PC-9 (cell line): ENCODE results near the gene AK8. TPM values are rescaled to one million over a fixed set of nuclear protein-coding genes. Genes with fewer than 3 reads are reported as not detected.

Experiments used
- BruUV-seq: library from RNA; stranded (reverse); fragments of 400-500 nt; replicated peaks from 2 replicates; lab custom pipeline; 2021; lab: Mats Ljungman, UMichigan
- CTCF ChIA-PET: fragments of 300-600 bp; sonication (Branson Sonifier 250); formaldehyde crosslinking; loops from one replicate; lab custom pipeline; 2022; ENCODE audit warnings: antibody characterized with exemption; lab: Charles Lee
- POLR2A ChIA-PET: fragments of 300-600 bp; sonication (Branson Sonifier 250); formaldehyde crosslinking; loops from one replicate; lab custom pipeline; 2022; ENCODE audit warnings: antibody characterized with exemption; ENCODE audit not compliant: unreplicated experiment; lab: Charles Lee
- DNase-seq, 2 experiments: peaks; one replicate each; pipeline versions ENCODE4 v3.0.0 to v3.0.0-alpha.2; 2015 to 2022; ENCODE audit warnings: mixed read lengths in 1 of 2
- H2AFZ ChIP-seq: fragments of 200-600 bp; sonication (generic); 2 replicates; pipeline ENCODE4 v1.8.1; 2017; ENCODE audit warnings: antibody characterized with exemption
- H3F3A ChIP-seq: fragments of 200-600 bp; sonication (generic); 2 replicates; pipeline ENCODE4 v1.8.1; 2017; ENCODE audit warnings: antibody characterized with exemption, mild to moderate bottlenecking, low read depth; ENCODE audit not compliant: insufficient read depth
- H3K27ac ChIP-seq: fragments of 200-600 bp; sonication (generic); 2 replicates; pipeline ENCODE4 v1.6.1; 2016; ENCODE audit warnings: mixed run types
- H3K27me3 ChIP-seq: fragments of 200-600 bp; sonication (generic); 2 replicates; pipeline ENCODE4 v1.6.1; 2016; ENCODE audit warnings: low read depth, mixed run types; ENCODE audit not compliant: insufficient read depth
- H3K36me3 ChIP-seq: fragments of 200-600 bp; sonication (generic); 2 replicates; pipeline ENCODE4 v1.6.1; 2016; ENCODE audit warnings: low read depth, mixed run types
- H3K4me1 ChIP-seq: fragments of 200-600 bp; sonication (generic); replicated peaks from 2 replicates; pipeline ENCODE4 v1.6.1; 2016; ENCODE audit warnings: mixed run types; ENCODE audit not compliant: insufficient read depth
- H3K4me2 ChIP-seq: fragments of 200-600 bp; sonication (generic); 2 replicates; pipeline ENCODE4 v1.6.1; 2017; ENCODE audit warnings: mixed run types
- H3K4me3 ChIP-seq: fragments of 200-600 bp; sonication (generic); 2 replicates; pipeline ENCODE4 v1.6.1; 2016; ENCODE audit warnings: mixed run types
- H3K79me2 ChIP-seq: fragments of 200-600 bp; sonication (generic); 2 replicates; pipeline ENCODE4 v1.6.1; 2017; ENCODE audit warnings: low read depth, mixed run types
- H3K9me2 ChIP-seq: fragments of 200-600 bp; sonication (generic); 2 replicates; pipeline ENCODE4 v1.8.1; 2017; ENCODE audit warnings: mild to moderate bottlenecking; ENCODE audit not compliant: insufficient read depth
- H3K9me3 ChIP-seq: fragments of 200-600 bp; sonication (generic); 2 replicates; pipeline ENCODE4 v1.8.1; 2016; ENCODE audit warnings: low read depth; ENCODE audit not compliant: insufficient read depth
- H4K20me1 ChIP-seq: fragments of 200-600 bp; sonication (generic); 2 replicates; pipeline ENCODE4 v1.8.1; 2017; ENCODE audit not compliant: insufficient read depth
- EZH2 ChIP-seq: fragments of 200-600 bp; sonication (generic); IDR thresholded peaks from 2 replicates; pipeline ENCODE4 v1.8.0; 2017; ENCODE audit warnings: antibody characterized with exemption, low read depth
- intact Hi-C: fragments of 100-400 bp; cut with micrococcal nuclease; formaldehyde crosslinking; loops from one replicate; pipeline ENCODE4 v1.10.0; 2022; ENCODE audit not compliant: unreplicated experiment
- total RNA-seq: library from RNA; stranded (reverse); gene quantifications from 2 replicates; pipeline ENCODE4 v1.2.3, GENCODE V29; 2021
- TF ChIP-seq, protein P1 (sequence below): fragments of 200-600 bp; sonication (generic); conservative IDR thresholded peaks from 2 replicates; pipeline ENCODE4 v1.6.1; 2017; ENCODE audit warnings: mixed run types, antibody characterized with exemption, mild to moderate bottlenecking, moderate library complexity

AK8 gene
- total RNA-seq, 1 experiment from 2014 or later, result 7.2 TPM

DNA sequence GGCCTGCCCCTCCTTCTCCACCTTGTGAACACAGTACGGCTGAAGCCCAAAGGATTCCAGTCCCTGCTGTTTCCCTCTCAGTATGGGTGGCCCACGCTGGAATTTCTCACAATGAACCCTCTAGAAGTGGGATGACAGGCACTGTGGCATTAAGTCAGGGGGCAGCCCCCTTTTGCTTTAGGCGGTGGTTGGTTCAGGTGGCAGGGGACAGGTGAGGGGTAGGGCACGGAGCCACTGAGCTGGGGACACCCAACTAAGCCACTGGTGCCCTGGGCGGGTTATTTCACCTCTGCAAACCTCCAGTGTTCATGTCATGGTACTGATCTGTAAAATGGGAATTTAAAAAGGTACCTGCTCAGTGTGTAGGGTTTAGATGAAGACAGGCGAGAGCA, 8.2 kb upstream of the AK8 start:
- intact Hi-C loops, result no loop called here
- Histone ChIP-seq H4K20me1 (no peaks in the 10 kb centered on the region), H2AFZ (no peak overlapping the region), H3K9me2 (no peaks in the 10 kb centered on the region), H3K4me2 (no peak overlapping the region), H3K9me3 (no peaks in the 10 kb centered on the region), H3K4me3 (no peak overlapping the region), H3K4me1 (no peaks in the 10 kb centered on the region), H3K27me3 (no peaks in the 10 kb centered on the region), H3F3A (no peaks in the 10 kb centered on the region), H3K36me3 (no peaks in the 10 kb centered on the region), H3K27ac (no peak overlapping the region), H3K79me2 (no peaks in the 10 kb centered on the region)
- BruUV-seq, result no TSS peak
- no peak for DNase-seq
- ChIA-PET CTCF (no interaction called here), POLR2A (no interaction called here)
- no peak for TF ChIP-seq EZH2
- TF ChIP-seq, protein P1, sequence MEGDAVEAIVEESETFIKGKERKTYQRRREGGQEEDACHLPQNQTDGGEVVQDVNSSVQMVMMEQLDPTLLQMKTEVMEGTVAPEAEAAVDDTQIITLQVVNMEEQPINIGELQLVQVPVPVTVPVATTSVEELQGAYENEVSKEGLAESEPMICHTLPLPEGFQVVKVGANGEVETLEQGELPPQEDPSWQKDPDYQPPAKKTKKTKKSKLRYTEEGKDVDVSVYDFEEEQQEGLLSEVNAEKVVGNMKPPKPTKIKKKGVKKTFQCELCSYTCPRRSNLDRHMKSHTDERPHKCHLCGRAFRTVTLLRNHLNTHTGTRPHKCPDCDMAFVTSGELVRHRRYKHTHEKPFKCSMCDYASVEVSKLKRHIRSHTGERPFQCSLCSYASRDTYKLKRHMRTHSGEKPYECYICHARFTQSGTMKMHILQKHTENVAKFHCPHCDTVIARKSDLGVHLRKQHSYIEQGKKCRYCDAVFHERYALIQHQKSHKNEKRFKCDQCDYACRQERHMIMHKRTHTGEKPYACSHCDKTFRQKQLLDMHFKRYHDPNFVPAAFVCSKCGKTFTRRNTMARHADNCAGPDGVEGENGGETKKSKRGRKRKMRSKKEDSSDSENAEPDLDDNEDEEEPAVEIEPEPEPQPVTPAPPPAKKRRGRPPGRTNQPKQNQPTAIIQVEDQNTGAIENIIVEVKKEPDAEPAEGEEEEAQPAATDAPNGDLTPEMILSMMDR, result no peak

DNA sequence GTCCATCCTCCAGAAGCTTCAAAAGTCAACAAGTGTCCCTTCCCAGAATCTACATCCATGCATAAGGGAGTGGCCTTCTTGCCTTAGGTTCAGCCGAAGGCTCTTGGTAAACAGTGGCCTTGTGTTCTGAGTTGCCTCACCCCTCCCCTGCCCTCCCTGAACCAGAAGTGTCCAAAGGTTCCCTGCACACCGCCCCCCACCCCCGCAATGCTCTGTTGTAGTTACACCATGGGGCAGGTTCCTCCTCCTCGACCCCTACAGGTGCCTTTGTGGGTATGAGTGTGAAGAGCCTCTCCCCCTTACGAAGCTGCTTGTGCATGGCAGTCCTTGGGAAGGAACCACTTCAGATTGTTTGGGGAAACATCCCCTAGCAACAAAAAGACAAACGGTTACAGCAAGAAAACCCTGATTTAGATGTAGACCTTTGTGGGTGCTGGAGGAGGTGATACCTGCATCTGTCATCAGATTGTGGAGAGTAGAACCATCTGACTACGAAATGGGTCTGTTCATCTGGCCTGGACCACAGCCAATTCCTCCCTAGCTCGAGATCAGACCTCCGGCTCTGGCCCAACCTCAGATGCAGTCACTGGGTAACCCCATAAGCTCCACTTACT, 7.7 kb upstream of the AK8 start:
- Histone ChIP-seq H3K36me3 (no peaks in the 10 kb centered on the region), H4K20me1 (no peaks in the 10 kb centered on the region), H3F3A (0 out of 2 replicates have a peak, but pooled peaks cover under 1% of the 10 kb centered on the region), H3K4me3 (no peak overlapping the region), H3K4me1 (no peaks in the 10 kb centered on the region), H3K4me2 (no peak overlapping the region), H2AFZ (no peak overlapping the region), H3K9me3 (no peaks in the 10 kb centered on the region), H3K79me2 (no peaks in the 10 kb centered on the region), H3K27ac (no peak overlapping the region), H3K9me2 (no peaks in the 10 kb centered on the region), H3K27me3 (no peaks in the 10 kb centered on the region)
- TF ChIP-seq, protein P1, result no peak
- TF ChIP-seq EZH2, result no peak
- ChIA-PET CTCF (no interaction called here), POLR2A (no interaction called here)
- no TSS peak for BruUV-seq
- intact Hi-C loops, result no loop called here
- DNase-seq, result no peak

DNA sequence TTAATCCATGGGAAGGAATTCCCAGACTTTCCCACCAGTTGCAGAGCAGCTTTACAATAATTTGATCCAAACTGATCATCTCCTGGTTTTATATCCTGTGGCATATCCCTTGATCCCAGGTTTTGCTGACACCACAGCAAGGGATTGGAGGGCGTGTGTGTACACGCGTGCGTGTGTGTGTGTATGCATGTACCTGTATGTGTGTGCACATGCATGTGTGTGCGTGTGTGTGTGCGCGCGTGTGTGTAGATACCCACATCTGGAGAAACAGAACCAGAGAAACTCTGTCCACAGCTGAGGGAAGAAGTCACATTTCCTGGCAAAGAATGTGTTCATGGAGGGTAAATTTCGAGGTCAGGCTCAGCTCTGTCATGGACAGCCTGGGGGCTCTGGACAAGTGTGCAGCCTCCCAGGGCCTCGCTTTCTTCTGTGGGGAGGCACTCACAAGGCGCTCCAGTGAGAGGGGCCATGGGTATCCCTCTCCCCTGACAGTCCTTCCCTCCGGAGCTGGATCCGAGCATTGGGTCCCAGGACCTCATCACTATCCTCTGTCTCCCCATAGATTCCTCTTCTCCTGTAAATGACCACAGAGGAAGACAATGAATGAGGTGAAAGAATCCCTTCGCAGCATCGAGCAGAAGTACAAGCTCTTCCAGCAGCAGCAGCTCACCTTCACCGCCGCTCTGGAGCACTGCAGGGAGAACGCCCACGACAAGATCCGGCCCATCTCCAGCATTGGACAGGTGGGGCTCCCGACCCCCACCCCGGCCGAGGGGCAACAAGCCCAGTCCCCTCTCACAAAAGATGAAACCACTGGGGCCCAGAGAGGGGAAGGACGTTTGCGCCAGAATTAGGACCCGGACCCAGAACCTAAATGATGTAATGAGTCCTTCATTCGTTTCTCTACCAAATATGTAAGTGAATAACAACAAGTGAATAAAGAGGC, 5.5 kb upstream of the AK8 start:
- ChIA-PET POLR2A (no interaction called here), CTCF (no interaction called here)
- no peak overlapping the region for H2AFZ ChIP-seq
- no peak for TF ChIP-seq EZH2
- TF ChIP-seq, protein P1, result no peak
- no TSS peak for BruUV-seq
- no peak overlapping the region for H3K4me3 ChIP-seq
- no peak for DNase-seq
- peaks cover 22% of the 10 kb centered on the region for H3F3A ChIP-seq
- intact Hi-C loops, result no loop called here
- no peaks in the 10 kb centered on the region for H3K79me2 ChIP-seq
- no peaks in the 10 kb centered on the region for H3K9me3 ChIP-seq
- no peak overlapping the region for H3K4me2 ChIP-seq
- H3K36me3 ChIP-seq, result no peaks in the 10 kb centered on the region
- no peaks in the 10 kb centered on the region for H3K9me2 ChIP-seq
- H4K20me1 ChIP-seq, result no peaks in the 10 kb centered on the region
- H3K4me1 ChIP-seq, result no peaks in the 10 kb centered on the region
- H3K27ac ChIP-seq, result no peak overlapping the region
- no peaks in the 10 kb centered on the region for H3K27me3 ChIP-seq
